Dendritic cell treated with granulocyte-macrophage colony-stimulating factor and Interleukin-4, amounts not matched to agents 40 ng/mL and 50 ng/mL, for 4 days (primary cell): ENCODE measurements around the gene NTRK2.

Source experiments
- H3K27ac Mint-ChIP-seq: one replicate; pipeline ENCODE4 v1.8.0; 2022; ENCODE audit warnings: mild to moderate bottlenecking, mixed read lengths
- H3K27me3 Mint-ChIP-seq: one replicate; pipeline ENCODE4 v1.8.0; 2022; ENCODE audit warnings: mild to moderate bottlenecking, mixed read lengths
- H3K36me3 Mint-ChIP-seq: one replicate; pipeline ENCODE4 v1.8.0; 2022; ENCODE audit warnings: low read depth, mixed read lengths
- H3K4me1 Mint-ChIP-seq: one replicate; pipeline ENCODE4 v1.8.0; 2022; ENCODE audit warnings: low read depth, mixed read lengths
- H3K4me3 Mint-ChIP-seq: one replicate; pipeline ENCODE4 v1.8.0; 2022; ENCODE audit warnings: mild to moderate bottlenecking, moderate library complexity, mixed read lengths
- H3K9me3 Mint-ChIP-seq: one replicate; pipeline ENCODE4 v1.8.0; 2022; ENCODE audit warnings: mixed read lengths
- intact Hi-C: fragments of 100-400 bp; cut with micrococcal nuclease; formaldehyde crosslinking; loops from one replicate; pipeline ENCODE4 v1.15.0; 2022

NTRK2 gene

DNA sequence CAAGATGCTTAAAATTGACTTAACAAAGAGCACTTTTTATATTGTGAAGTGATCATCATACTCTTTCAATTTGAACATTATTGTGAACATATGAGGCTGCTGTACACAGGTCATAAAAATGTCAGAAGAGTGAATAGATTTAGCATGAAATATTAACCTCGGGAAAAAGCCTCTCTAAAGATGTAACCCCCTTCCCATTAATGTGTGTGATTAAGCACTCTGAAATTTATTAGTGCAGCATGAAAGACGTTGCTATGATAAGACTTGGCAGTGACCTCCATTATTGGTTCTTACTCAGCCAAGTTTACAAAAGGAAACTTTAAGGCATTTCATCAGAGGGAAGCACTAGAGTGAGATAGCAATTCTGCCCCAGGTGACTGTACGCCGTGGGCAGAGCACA is 326.5 kb downstream of the NTRK2 start:
- Mint-ChIP-seq H3K27ac (no peak overlapping the region), H3K4me1 (no peaks in the 10 kb centered on the region), H3K9me3 (peaks cover 12% of the 10 kb centered on the region), H3K27me3 (no peaks in the 10 kb centered on the region), H3K4me3 (no peak overlapping the region), H3K36me3 (no peaks in the 10 kb centered on the region)
- intact Hi-C loops, result no loop called here

GRCh38 chr9:84996716-84997115 is 327.2 kb downstream of the NTRK2 start:
- no peak overlapping the region for H3K4me3 Mint-ChIP-seq
- no peaks in the 10 kb centered on the region for H3K27me3 Mint-ChIP-seq
- H3K27ac Mint-ChIP-seq, result no peak overlapping the region
- no peaks in the 10 kb centered on the region for H3K4me1 Mint-ChIP-seq
- peaks cover 19% of the 10 kb centered on the region for H3K9me3 Mint-ChIP-seq
- no peaks in the 10 kb centered on the region for H3K36me3 Mint-ChIP-seq
- intact Hi-C loops, result no loop called here

GRCh38 chr9:84997472-84997871 is 327.9 kb downstream of the NTRK2 start:
- Mint-ChIP-seq H3K27me3 (no peaks in the 10 kb centered on the region), H3K4me3 (no peak overlapping the region), H3K36me3 (no peaks in the 10 kb centered on the region), H3K9me3 (peaks cover 19% of the 10 kb centered on the region), H3K4me1 (no peaks in the 10 kb centered on the region), H3K27ac (no peak overlapping the region)
- intact Hi-C loops, result no loop called here

GRCh38 chr9:84998639-84999038 is 329.1 kb downstream of the NTRK2 start:
- H3K4me3 Mint-ChIP-seq, result no peak overlapping the region
- peaks cover 19% of the 10 kb centered on the region for H3K9me3 Mint-ChIP-seq
- no peak overlapping the region for H3K27ac Mint-ChIP-seq
- no peaks in the 10 kb centered on the region for H3K27me3 Mint-ChIP-seq
- no peaks in the 10 kb centered on the region for H3K36me3 Mint-ChIP-seq
- intact Hi-C loops, result no loop called here
- H3K4me1 Mint-ChIP-seq, result no peaks in the 10 kb centered on the region

GRCh38 chr9:84999788-85000187 is 330.3 kb downstream of the NTRK2 start:
- Mint-ChIP-seq H3K36me3 (no peaks in the 10 kb centered on the region), H3K4me1 (no peaks in the 10 kb centered on the region), H3K4me3 (no peak overlapping the region), H3K27me3 (no peaks in the 10 kb centered on the region), H3K9me3 (peaks cover 19% of the 10 kb centered on the region), H3K27ac (no peak overlapping the region)
- intact Hi-C loops, result no loop called here

GRCh38 chr9:85001925-85002324 is 332.4 kb downstream of the NTRK2 start:
- H3K4me3 Mint-ChIP-seq, result no peak overlapping the region
- H3K27ac Mint-ChIP-seq, result no peak overlapping the region
- no peaks in the 10 kb centered on the region for H3K36me3 Mint-ChIP-seq
- H3K9me3 Mint-ChIP-seq, result peaks cover 19% of the 10 kb centered on the region
- H3K27me3 Mint-ChIP-seq, result no peaks in the 10 kb centered on the region
- intact Hi-C loops, result no loop called here
- H3K4me1 Mint-ChIP-seq, result no peaks in the 10 kb centered on the region

DNA sequence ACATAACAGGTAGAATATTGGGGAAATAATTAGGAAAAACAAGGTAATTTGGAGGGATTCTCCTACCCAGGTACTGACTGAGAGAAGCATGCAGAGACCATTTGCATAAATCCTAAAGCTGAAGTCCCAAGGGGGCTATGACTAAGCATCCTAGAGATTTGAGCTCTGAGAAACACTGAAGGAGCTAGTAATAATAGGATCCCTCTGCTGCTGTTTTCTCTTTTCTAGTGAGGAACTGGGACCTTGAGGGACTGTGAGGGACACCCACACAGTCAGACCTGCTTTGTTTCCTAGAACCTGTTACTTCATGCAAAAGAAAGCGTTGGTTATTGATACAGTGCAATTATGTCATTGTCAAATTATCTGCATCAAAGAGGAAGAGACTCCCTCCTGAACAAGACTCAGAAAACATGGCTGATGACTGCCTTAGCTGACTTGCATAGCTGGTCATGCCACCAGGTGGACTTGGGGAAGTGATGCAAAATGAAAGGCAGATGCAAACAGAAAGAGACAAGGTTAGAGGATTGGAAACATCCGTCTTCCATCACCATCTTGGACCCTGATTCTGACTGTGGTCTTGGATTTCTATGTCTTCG is 335.4 kb downstream of the NTRK2 start:
- intact Hi-C loops, result no loop called here
- Mint-ChIP-seq H3K4me1 (no peaks in the 10 kb centered on the region), H3K9me3 (peaks cover 18% of the 10 kb centered on the region), H3K4me3 (no peak overlapping the region), H3K27me3 (no peaks in the 10 kb centered on the region), H3K36me3 (no peaks in the 10 kb centered on the region), H3K27ac (no peak overlapping the region)

- H3K9me3 Mint-ChIP-seq, result no peaks in the 10 kb centered on the region
- H3K27me3 Mint-ChIP-seq, result no peaks in the 10 kb centered on the region
- intact Hi-C loops, result no loop called here
- no peak overlapping the region for H3K27ac Mint-ChIP-seq
- H3K4me3 Mint-ChIP-seq, result no peak overlapping the region
- no peaks in the 10 kb centered on the region for H3K4me1 Mint-ChIP-seq
- no peaks in the 10 kb centered on the region for H3K36me3 Mint-ChIP-seq
Observed at GRCh38 chr9:85007748-85008147, 338.2 kb downstream of the NTRK2 start.

DNA sequence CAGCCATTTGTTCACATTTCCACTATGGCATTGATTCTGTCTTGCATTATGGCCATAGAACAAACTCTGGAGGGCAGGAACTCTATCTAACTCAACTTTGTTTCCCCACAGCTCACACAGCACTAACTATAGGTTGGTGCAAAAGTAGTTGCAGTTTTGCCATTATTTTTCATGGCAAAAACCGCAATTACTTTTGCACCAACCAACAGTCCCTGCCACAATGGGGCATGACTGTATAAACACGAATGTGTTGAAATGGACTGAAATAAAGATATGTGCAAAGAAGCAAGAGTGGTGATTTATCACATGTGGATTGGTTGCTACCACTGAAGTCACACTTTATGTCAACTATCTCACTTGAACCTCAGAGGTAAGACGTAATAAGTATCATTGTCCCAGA is 338.7 kb downstream of the NTRK2 start:
- intact Hi-C loops, result no loop called here
- no peak overlapping the region for H3K4me3 Mint-ChIP-seq
- H3K9me3 Mint-ChIP-seq, result no peaks in the 10 kb centered on the region
- H3K36me3 Mint-ChIP-seq, result no peaks in the 10 kb centered on the region
- no peaks in the 10 kb centered on the region for H3K27me3 Mint-ChIP-seq
- no peak overlapping the region for H3K27ac Mint-ChIP-seq
- no peaks in the 10 kb centered on the region for H3K4me1 Mint-ChIP-seq

- intact Hi-C loops, result no loop called here
- Mint-ChIP-seq H3K27me3 (no peaks in the 10 kb centered on the region), H3K4me1 (no peaks in the 10 kb centered on the region), H3K9me3 (no peaks in the 10 kb centered on the region), H3K36me3 (no peaks in the 10 kb centered on the region), H3K27ac (no peak overlapping the region), H3K4me3 (no peak overlapping the region)
Observed at GRCh38 chr9:85009251-85009650, 339.7 kb downstream of the NTRK2 start.

GRCh38 chr9:85013703-85014102 is 344.2 kb downstream of the NTRK2 start:
- intact Hi-C loops, result no loop called here
- H3K27me3 Mint-ChIP-seq, result no peaks in the 10 kb centered on the region
- no peaks in the 10 kb centered on the region for H3K9me3 Mint-ChIP-seq
- no peak overlapping the region for H3K4me3 Mint-ChIP-seq
- H3K36me3 Mint-ChIP-seq, result no peaks in the 10 kb centered on the region
- no peaks in the 10 kb centered on the region for H3K4me1 Mint-ChIP-seq
- H3K27ac Mint-ChIP-seq, result no peak overlapping the region

DNA sequence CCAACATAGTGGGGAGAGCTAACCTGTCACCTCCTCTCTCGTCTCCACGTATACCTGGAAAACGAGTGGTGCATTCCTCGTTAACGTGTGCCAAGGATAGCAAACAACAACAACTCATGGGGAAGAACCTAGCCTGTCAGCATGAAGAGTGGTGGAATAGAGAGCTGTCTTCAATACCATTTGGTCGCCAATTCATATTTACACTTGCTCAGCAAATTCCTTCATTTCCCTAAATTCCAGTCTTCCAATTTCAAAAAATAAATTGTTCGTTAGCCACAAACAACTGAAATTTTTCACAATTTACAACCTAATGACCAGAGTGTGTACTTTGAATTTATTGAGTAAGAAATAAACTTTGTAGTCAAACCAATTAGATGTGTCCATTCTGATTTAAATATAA is 344.8 kb downstream of the NTRK2 start:
- H3K9me3 Mint-ChIP-seq, result no peaks in the 10 kb centered on the region
- H3K36me3 Mint-ChIP-seq, result no peaks in the 10 kb centered on the region
- intact Hi-C loops, result no loop called here
- no peak overlapping the region for H3K27ac Mint-ChIP-seq
- no peaks in the 10 kb centered on the region for H3K4me1 Mint-ChIP-seq
- H3K4me3 Mint-ChIP-seq, result no peak overlapping the region
- H3K27me3 Mint-ChIP-seq, result no peaks in the 10 kb centered on the region

- no peak overlapping the region for H3K4me3 Mint-ChIP-seq
- no peaks in the 10 kb centered on the region for H3K36me3 Mint-ChIP-seq
- H3K4me1 Mint-ChIP-seq, result no peaks in the 10 kb centered on the region
- H3K27me3 Mint-ChIP-seq, result no peaks in the 10 kb centered on the region
- no peak overlapping the region for H3K27ac Mint-ChIP-seq
- no peaks in the 10 kb centered on the region for H3K9me3 Mint-ChIP-seq
- intact Hi-C loops, result no loop called here
Observed at GRCh38 chr9:85016384-85017006, 347.0 kb downstream of the NTRK2 start.

GRCh38 chr9:85020791-85021190 is 351.3 kb downstream of the NTRK2 start:
- Mint-ChIP-seq H3K4me1 (no peaks in the 10 kb centered on the region), H3K9me3 (no peaks in the 10 kb centered on the region), H3K36me3 (no peaks in the 10 kb centered on the region), H3K27ac (no peak overlapping the region), H3K27me3 (no peaks in the 10 kb centered on the region), H3K4me3 (no peak overlapping the region)
- intact Hi-C loops, result no loop called here

DNA sequence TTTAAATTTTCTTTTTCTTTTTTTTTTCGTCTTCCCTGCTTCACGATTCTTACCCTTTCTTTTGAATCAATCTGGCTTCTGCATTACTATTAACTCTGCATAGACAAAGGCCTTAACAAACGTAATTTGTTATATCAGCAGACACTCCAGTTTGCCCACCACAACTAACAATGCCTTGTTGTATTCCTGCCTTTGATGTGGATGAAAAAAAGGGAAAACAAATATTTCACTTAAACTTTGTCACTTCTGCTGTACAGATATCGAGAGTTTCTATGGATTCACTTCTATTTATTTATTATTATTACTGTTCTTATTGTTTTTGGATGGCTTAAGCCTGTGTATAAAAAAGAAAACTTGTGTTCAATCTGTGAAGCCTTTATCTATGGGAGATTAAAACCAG is 352.2 kb downstream of the NTRK2 start:
- Mint-ChIP-seq H3K27ac (no peak overlapping the region), H3K9me3 (no peaks in the 10 kb centered on the region), H3K4me3 (no peak overlapping the region), H3K36me3 (no peaks in the 10 kb centered on the region), H3K27me3 (no peaks in the 10 kb centered on the region), H3K4me1 (no peaks in the 10 kb centered on the region)
- intact Hi-C loops, result no loop called here
